Activated naive CD4-positive, alpha-beta T cell treated with anti-CD3 and anti-CD28 coated beads, Interleukin-2, amount 50 U/mL, for 24 hours (primary cell): ENCODE measurements around the gene CBR3.
"Not testable (repeated sequence)": the region's sequence is repeated elsewhere in the genome, so short reads cannot be mapped to it uniquely, and the experiment has no call there.

Experiments used
- H3K27ac Mint-ChIP-seq: one replicate; pipeline ENCODE4 v1.8.0; 2021; ENCODE audit warnings: mild to moderate bottlenecking, mixed read lengths
- H3K27me3 Mint-ChIP-seq: one replicate; pipeline ENCODE4 v1.8.0; 2021; ENCODE audit warnings: mixed read lengths
- H3K36me3 Mint-ChIP-seq: one replicate; pipeline ENCODE4 v1.8.0; 2021; ENCODE audit warnings: mixed read lengths
- H3K4me1 Mint-ChIP-seq: one replicate; pipeline ENCODE4 v1.8.0; 2021; ENCODE audit warnings: mixed read lengths
- H3K4me3 Mint-ChIP-seq: one replicate; pipeline ENCODE4 v1.8.0; 2021; ENCODE audit warnings: mild to moderate bottlenecking, mixed read lengths
- H3K9me3 Mint-ChIP-seq: one replicate; pipeline ENCODE4 v1.8.0; 2021; ENCODE audit warnings: mixed read lengths

CBR3 gene

GRCh38 chr21:36134803-36135390 lies at the start of gene CBR3:
Gene CBR3, plus strand, starts transcription at chr21:36135079. Its CDS starts 114 bp downstream, at chr21:36135193.
- H3K9me3 Mint-ChIP-seq, result no peaks in the 10 kb centered on the region
- peaks cover 25% of the 10 kb centered on the region for H3K4me1 Mint-ChIP-seq
- peak within 1 kb of the TSS; percentile 93 for H3K4me3 Mint-ChIP-seq
- peak within 1 kb of the TSS; percentile 92 for H3K27ac Mint-ChIP-seq
- H3K36me3 Mint-ChIP-seq, result no peaks in the 10 kb centered on the region
- H3K27me3 Mint-ChIP-seq, result no peaks in the 10 kb centered on the region

- H3K4me1 Mint-ChIP-seq, result peaks cover 17% of the 10 kb centered on the region
- H3K9me3 Mint-ChIP-seq, result no peaks in the 10 kb centered on the region
- no peak overlapping the region for H3K27ac Mint-ChIP-seq
- H3K36me3 Mint-ChIP-seq, result no peaks in the 10 kb centered on the region
- H3K27me3 Mint-ChIP-seq, result peaks cover 1% of the 10 kb centered on the region
- no peak overlapping the region for H3K4me3 Mint-ChIP-seq
Measured at GRCh38 chr21:36087362-36088138, 47.3 kb upstream of the CBR3 start.

DNA sequence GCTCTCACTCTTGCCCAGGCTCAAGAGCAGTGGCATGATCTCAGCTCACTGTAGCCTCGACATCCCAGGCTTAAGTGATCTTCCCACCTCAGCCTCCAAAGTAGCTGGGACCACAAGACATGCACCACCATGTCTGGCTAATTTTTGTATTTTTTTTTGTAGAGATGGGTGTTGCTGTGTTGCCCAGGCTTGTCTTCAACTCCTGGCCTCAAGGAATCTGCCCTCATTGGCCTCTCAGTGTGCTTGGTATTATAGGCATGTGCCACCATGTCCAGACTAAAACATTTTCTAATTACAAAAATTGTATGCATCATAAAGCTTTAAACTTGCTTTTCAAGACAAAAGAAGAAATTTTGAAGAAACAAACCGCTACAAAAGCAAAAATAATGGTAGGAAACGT lies 44.9 kb upstream of the CBR3 start:
- Mint-ChIP-seq H3K27me3 (peaks cover 1% of the 10 kb centered on the region), H3K4me3 (no peak overlapping the region), H3K27ac (no peak overlapping the region), H3K4me1 (peaks cover 17% of the 10 kb centered on the region), H3K9me3 (peaks cover 9% of the 10 kb centered on the region), H3K36me3 (peaks cover 6% of the 10 kb centered on the region)

DNA sequence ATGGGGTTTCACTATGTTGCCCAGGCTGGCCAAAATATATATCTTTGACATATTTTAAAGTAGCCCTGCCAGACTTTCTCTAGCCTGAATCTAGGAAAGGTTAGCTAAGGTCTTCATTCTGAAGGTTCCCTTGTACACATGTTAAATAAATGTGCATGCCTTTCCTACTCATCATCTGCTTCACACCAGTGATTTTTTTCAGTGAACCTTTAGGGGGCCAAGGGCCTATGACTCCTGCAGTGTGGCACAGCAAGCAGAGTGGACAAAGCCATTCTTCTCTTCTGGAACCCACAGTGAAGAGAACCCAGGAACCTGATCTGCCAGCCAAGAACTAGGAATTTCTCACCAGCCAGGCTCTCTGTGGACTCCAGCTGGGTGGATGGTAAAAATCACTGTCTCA lies 42.2 kb upstream of the CBR3 start:
- peaks cover 6% of the 10 kb centered on the region for H3K36me3 Mint-ChIP-seq
- H3K27me3 Mint-ChIP-seq, result peaks cover 1% of the 10 kb centered on the region
- no peak overlapping the region for H3K27ac Mint-ChIP-seq
- H3K4me1 Mint-ChIP-seq, result no peaks in the 10 kb centered on the region
- no peak overlapping the region for H3K4me3 Mint-ChIP-seq
- H3K9me3 Mint-ChIP-seq, result peaks cover 9% of the 10 kb centered on the region

GRCh38 chr21:36093512-36093911 lies 41.4 kb upstream of the CBR3 start:
- Mint-ChIP-seq H3K36me3 (peaks cover 6% of the 10 kb centered on the region), H3K27me3 (peaks cover 1% of the 10 kb centered on the region), H3K9me3 (peaks cover 9% of the 10 kb centered on the region), H3K4me1 (no peaks in the 10 kb centered on the region), H3K27ac (no peak overlapping the region), H3K4me3 (no peak overlapping the region)

DNA sequence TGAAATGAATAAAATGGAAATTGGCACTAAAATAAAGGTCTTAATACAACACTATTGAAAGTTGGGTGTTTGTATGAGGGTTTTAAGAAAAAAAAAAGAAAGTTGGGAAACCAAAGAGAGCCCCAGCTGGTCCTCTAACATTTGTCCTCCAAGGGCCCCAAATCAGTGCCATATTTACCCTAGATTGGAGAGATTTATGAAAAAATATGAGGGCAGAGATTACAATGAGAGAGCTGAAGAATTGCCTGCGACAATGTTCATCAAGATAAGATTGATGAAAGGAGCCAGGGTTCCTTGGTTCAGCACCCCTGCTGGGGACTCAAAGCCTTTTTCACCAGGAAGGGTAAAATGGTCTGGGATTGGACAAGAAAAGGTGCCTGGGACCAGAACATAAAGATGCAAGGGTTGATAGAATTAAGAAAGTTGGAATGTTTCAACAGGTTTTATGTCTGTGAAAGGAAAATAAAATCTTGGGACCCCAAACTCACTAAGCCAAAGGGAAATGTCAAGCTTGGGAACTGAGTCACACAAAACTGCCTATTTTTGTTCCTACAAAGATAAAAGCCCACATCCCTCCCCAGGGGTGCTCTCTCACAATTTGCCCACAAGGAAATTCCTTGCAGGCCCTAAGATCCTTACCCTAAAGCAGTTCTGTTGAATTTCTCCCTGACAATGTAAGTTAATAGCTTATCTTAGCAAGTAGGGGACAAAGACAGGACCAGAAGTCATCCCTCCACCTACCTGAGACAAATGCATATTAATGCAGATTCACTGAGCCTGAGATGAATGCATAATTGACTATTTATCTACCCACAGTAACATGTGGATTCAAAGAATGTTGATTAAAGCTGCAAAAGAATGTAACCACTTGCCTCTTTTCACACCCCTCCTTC lies 38.2 kb upstream of the CBR3 start:
- Mint-ChIP-seq H3K4me3 (no peak overlapping the region), H3K27ac (no peak overlapping the region), H3K9me3 (peaks cover 9% of the 10 kb centered on the region), H3K4me1 (no peaks in the 10 kb centered on the region), H3K36me3 (peaks cover 6% of the 10 kb centered on the region), H3K27me3 (peaks cover 1% of the 10 kb centered on the region)

GRCh38 chr21:36097427-36098181 lies 37.3 kb upstream of the CBR3 start:
- Mint-ChIP-seq H3K4me1 (no peaks in the 10 kb centered on the region), H3K4me3 (no peak overlapping the region), H3K27me3 (peaks cover 1% of the 10 kb centered on the region)

DNA sequence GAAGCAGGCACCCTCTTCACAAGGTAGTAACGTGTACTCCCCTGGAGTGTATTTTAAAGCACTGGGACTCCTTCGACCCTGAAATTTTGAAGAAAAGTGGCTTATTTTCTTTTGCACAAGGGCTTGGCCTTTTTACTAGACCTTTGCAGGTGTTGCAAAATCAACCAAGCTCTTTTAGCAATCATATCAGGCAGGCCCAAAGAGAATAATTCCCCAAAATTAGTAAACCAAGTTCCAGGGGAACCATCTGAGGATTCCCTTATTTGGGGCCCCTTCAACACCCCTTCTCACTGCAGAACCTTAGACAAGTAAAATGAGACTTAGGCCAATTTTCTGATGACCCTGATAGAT lies 36.7 kb upstream of the CBR3 start:
- no peak overlapping the region for H3K4me3 Mint-ChIP-seq

More at GRCh38 chr21:36097427-36098181, 37.3 kb upstream of the CBR3 start:
- Mint-ChIP-seq H3K27ac (peak overlapping the region; percentile 26), H3K9me3 (peaks cover 9% of the 10 kb centered on the region), H3K36me3 (peaks cover 6% of the 10 kb centered on the region)

DNA sequence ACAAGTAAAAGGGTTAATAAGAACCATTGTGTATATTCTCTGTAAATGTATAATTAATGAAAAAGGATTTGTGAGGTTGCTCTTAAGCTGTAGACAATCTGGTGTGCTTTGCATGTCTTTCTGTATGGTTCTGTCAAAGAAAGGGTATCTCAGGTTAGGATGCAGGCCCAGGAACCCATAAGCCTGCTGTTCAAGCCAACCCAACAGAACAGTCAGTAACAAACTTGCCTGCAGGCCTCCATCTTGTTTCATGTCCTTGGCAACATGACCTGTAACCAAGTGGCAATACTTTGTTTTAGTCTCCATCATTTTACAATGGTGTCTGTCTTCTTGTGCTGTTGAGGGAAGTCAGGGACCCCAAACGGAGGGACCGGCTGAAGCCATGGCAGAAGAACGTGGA lies 35.9 kb upstream of the CBR3 start:
- H3K9me3 Mint-ChIP-seq, result no peaks in the 10 kb centered on the region
- H3K27me3 Mint-ChIP-seq, result peaks cover 3% of the 10 kb centered on the region
- H3K36me3 Mint-ChIP-seq, result no peaks in the 10 kb centered on the region
- no peak overlapping the region for H3K4me3 Mint-ChIP-seq
- H3K4me1 Mint-ChIP-seq, result no peaks in the 10 kb centered on the region
- H3K27ac Mint-ChIP-seq, result no peak overlapping the region

More for the DNA sequence above, 36.7 kb upstream of the CBR3 start:
- Mint-ChIP-seq H3K4me1 (no peaks in the 10 kb centered on the region), H3K36me3 (peaks cover 6% of the 10 kb centered on the region), H3K27me3 (peaks cover 2% of the 10 kb centered on the region), H3K27ac (no peak overlapping the region), H3K9me3 (peaks cover 8% of the 10 kb centered on the region)

GRCh38 chr21:36099695-36100211 lies 35.1 kb upstream of the CBR3 start:
- not testable (repeated sequence) for H3K9me3 Mint-ChIP-seq, H3K4me3 Mint-ChIP-seq, H3K4me1 Mint-ChIP-seq, H3K27me3 Mint-ChIP-seq, H3K36me3 Mint-ChIP-seq, H3K27ac Mint-ChIP-seq

DNA sequence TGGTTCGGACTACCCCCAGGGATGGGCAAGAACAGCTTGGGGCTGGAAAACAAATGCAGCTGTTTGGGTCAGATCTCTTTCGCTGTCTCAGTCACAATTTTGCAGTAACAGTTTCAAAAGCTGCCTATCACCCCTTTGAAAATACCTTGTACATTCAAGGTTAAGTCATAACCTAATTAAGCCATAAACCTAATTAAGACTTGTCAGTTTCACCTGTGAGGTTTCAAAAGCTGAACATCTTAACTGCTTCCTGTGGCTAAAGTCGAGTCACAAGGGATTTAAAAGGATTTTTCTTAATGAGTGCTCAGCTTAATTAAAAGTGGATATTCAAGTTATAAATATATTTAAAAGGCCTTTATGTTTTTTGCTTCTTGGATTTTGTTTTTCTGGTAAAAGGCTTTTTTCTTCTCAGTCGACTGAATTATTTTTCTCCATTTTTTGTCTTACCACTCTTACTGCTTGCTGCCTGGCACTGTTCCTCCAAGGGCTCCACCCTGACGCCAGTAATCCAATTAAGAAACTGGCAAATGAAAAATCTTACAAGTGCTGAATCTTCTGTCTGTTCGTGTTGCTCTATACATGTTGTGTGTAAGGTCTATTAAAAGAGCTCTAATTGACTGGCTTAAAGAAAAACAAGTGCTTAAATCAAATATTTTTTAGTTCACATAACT lies 33.8 kb upstream of the CBR3 start:
- H3K27ac Mint-ChIP-seq, result no peak overlapping the region
- peaks cover 9% of the 10 kb centered on the region for H3K4me1 Mint-ChIP-seq
- H3K9me3 Mint-ChIP-seq, result no peaks in the 10 kb centered on the region
- no peaks in the 10 kb centered on the region for H3K36me3 Mint-ChIP-seq
- H3K27me3 Mint-ChIP-seq, result peaks cover 16% of the 10 kb centered on the region
- no peak overlapping the region for H3K4me3 Mint-ChIP-seq

GRCh38 chr21:36103434-36103833 lies 31.4 kb upstream of the CBR3 start:
- Mint-ChIP-seq H3K27me3 (peaks cover 16% of the 10 kb centered on the region), H3K9me3 (no peaks in the 10 kb centered on the region)

GRCh38 chr21:36104317-36105300 lies 30.3 kb upstream of the CBR3 start:
- peak overlapping the region; percentile 43 for H3K4me3 Mint-ChIP-seq
- H3K9me3 Mint-ChIP-seq, result no peaks in the 10 kb centered on the region
- no peaks in the 10 kb centered on the region for H3K36me3 Mint-ChIP-seq
- H3K27me3 Mint-ChIP-seq, result peaks cover 15% of the 10 kb centered on the region
- H3K4me1 Mint-ChIP-seq, result peaks cover 9% of the 10 kb centered on the region
- H3K27ac Mint-ChIP-seq, result peak overlapping the region; percentile 8

More at GRCh38 chr21:36103434-36103833, 31.4 kb upstream of the CBR3 start:
- no peak overlapping the region for H3K4me3 Mint-ChIP-seq
- peaks cover 9% of the 10 kb centered on the region for H3K4me1 Mint-ChIP-seq
- no peaks in the 10 kb centered on the region for H3K36me3 Mint-ChIP-seq
- H3K27ac Mint-ChIP-seq, result no peak overlapping the region
